Hematopoietic multipotent progenitor cell treated with erythropoietin and hydrocortisone succinate and interleukin-3 and kit ligand, for 4 days (in vitro differentiated cells): ENCODE data around the gene CDYL2.

Experiments
- DNase-seq: peaks from one replicate; pipeline ENCODE4 v3.0.0-alpha.2; 2015

Gene CDYL2

DNA sequence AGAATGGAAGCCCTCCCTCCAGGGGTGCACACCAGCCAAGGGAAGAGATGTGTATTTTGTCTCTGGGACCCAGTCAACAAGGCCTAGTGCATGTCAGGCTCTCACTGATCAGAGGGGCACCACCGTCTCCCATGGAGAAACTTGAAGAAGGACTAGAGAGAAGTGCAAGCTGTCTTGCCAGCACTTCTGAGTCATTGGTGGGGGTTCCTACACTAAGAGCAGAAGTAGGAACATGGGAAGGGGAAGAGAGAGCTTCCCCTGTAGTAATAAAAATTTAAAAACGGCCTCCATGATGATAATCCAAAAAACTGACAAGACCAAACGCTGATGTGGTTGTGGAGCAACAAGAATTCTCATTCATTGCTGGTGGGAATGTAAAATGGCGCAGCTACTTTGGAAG is 217.3 kb downstream of the CDYL2 start:
- no peak for DNase-seq

DNA sequence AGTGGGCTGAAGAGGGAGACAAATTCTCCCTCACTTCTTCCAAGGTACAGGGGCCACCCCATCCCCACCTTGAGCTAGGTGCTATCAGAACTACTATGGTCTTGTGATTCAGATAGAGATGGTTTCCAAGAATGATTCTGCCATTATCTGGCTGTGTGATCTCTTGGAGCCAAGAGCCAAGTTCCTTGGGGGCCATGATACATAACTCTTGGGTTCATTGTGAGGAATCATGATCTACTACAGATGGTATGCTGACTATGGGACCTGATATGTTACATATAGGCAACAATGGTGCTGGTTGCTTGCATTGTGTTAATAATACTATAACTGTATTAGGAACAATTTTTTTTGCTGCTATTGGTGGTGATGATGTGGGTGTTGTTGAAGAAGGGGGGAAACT is 217.9 kb downstream of the CDYL2 start:
- no peak for DNase-seq

DNA sequence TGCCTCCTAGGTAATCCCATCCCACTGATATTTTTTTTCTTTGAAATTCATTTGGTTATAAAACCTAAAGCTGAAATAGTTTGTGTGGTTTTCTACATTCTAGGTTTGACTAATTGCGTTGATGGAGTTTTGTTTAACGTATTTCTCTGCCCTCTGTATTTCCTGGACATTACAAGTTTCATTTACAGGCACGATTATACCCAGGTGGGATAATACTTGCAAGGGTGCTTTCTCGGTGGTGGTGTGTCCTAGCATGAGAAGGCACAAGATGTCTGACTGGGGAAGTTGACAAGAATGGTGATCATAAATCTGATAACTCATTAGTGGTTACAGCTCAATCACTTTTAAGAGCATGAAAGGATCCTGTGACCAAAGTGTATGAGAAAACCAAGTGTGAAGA is 218.6 kb downstream of the CDYL2 start:
- DNase-seq, result no peak

DNA sequence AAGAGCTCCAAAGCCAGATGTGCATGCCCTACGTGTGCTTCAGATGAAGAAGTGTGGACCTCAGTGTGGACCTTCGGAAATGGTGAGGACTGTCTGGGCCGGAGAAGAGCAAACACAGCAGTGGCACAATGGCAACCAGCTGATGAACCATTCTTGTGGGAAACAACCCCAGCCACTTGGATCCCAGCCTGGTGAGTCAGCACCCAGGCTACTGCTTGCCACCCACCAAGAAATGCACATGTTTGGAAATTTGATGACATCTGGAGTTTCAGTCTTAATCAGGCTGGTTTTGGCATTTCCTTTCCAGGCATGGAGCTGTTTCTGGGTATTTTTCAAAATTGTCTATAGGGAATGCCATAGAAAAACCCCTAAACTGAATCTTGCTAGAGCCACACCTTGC is 220.9 kb downstream of the CDYL2 start:
- DNase-seq, result no peak

DNA sequence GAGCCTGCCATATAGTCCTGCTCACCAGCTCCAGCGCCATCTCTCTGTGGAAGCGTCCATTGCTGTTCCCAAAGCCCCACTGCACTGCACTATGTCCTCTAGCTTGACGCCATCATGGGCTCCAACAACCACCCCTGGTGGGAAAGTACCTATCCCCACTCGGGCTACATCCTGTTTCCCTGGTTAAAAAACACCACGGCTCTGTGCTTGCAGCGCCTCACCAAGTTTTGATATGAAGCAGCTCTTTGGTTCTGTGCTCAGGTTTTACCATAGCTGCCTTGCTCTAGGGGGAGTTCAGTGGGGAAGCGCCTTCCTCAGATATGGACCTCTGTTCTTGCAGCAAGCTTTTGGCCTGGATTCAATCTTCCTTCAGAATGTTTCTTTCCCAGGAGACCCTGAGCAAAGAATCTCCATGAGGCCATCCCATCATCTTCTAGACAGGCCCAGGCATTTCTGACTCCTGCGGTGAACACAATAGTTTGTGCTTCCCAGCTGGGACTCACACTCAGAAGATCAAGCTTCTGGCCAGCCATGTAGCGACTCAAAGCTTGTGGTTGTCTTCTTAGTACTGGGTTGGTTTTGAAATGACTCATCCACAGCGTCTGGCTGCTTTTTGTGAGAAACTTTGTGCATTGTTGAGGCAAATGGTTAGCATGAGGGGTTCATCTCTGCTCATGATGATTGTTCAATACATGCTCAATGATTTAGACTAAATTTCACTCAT is 224.1 kb downstream of the CDYL2 start:
- no peak for DNase-seq

DNA sequence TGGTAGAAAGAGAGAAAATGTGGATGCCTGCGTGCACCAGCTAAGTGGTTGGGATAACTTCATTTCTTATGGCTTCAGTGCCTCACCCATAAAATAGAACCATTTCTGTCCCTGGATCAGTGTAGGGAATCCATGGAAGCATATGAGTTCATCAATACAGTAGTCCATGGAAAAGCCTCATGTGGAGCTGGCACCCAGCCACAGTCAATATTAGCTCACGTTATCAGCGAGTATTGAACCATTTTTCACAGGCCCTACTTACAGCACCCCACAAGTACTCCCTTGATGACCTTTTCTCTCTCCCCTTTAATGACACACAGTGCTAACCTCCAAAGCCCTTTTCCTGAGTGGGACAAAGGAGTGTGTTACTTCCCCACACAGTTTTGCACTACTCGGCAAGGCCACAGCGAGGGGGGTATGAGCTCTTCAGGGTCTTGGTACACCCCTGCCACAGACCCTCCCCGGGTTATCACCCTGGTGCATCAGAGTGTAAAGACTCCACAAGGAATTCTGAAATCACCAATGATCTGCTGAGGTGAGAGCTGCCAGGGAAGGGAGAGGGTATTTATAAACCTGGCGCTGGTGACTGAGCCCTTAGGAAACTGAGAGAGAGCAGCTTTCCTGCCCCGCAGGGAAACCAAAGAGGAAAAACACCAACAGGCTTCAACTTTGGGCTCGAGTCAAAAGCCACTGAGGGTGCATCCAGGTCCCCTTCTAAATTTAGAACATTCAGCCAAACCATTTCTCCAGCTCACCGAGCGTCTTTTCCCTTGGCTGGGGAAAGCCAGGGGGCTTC is 226.7 kb downstream of the CDYL2 start:
- DNase-seq, result no peak

DNA sequence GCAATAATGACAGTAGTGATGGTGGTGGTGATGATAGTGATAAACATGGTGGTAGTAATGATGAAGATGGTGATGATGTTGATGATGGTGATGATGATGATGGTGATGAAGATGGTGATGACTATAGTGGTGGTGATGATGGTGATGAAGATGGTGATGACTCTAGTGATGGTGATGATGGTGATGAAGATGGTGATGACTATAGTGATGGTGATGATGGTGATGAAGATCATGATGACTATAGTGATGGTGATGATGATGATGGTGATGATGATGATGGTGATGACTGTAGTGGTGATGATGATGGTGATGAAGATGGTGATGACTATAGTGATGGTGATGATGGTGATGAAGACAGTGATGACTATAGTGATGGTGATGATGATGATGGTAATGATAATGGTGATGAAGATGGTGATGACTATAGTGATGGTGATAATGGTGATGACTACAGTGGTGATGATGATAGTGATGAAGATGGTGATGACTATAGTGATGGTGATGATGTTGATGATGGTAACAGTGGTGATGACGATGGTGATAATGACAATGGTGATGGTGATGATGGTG is 228.0 kb downstream of the CDYL2 start:
- no peak for DNase-seq

DNA sequence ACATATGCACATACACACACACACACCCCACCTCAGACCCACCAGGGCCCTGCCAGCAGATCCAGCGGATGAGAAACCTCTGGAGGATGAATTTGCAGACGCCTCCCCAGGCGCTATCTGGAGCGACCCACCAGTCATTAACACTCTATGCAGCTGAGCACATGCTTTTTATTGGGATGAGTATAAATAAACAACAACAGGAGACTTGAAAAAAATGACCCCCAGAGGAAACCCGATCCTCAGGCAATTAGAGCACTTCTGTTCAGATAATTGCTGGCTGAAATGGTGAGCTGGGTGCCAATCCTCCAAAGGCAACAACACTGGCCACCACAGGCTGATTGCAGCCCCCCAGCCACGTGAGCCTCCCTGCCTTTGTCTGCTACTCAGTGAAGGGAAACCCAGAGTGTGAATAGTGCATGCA is 230.7 kb downstream of the CDYL2 start:
- no peak for DNase-seq

DNA sequence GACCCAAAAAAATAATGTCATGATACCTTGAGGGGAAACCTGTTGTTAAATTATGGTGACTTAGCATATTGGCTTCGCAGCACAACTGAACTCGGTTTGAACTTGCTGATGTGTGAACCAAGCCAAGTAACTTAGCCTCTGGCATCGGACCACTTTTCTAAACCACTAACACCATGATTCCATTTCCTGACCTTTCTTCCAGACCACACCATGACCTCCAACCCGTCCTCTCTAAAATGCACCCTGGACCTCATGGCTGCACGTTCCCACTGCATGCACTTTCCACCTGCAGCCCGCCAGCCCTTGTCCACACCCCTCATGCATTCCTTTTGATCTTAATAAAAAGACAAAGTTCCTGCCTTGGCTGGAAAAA is 234.3 kb downstream of the CDYL2 start:
- peak; percentile 15 for DNase-seq

DNA sequence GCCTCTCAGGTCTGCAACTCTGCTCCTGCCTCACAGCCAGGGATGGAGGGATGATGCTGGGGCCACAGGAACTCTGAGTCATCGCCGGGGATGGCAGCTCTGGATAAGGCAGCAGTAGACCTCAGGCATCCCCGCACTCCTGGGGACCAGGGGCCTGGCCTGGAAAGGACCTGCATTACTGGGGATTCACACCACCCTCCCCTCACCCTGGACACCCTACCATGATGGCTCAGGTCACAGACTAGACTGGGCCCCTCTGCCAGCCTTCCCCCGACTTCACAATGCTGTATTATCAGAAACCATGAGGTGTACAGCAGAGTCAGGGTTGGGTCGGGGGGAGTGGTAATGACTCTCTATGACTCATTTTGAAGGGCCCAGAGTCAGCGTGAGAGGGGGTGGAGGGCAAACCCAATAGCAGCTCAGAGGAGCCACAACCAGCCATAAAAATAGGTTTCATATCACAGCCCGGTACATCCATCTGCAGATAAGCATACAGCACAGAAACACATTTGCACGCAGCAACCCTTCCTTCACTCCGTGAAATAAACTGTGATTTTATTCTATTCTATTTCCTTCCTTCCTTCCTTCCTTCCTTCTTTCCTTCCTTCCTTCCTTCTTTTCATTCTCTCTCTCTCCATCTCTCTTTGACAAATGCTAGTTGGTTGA is 234.8 kb downstream of the CDYL2 start:
- DNase-seq, result peak; percentile 65

DNA sequence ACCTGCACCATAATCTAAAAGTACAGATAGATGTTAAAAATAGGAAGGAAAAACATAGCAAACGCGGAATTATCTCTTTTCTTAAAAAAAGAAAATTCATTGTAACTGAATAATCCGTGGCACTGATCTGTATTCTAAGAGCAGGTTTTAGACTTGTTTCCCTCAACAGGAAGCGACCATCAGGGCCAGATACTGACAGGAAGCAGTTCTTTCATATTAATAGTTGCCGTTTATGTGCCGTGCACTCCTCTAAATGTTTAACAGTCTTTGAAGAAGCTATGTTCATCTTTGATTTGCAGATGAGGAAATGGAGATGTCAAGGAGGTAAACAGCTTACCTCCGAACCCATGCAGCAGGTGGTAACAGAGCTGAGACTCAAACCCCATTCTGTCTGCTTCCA is 240.0 kb downstream of the CDYL2 start:
- peak; percentile 16 for DNase-seq

DNA sequence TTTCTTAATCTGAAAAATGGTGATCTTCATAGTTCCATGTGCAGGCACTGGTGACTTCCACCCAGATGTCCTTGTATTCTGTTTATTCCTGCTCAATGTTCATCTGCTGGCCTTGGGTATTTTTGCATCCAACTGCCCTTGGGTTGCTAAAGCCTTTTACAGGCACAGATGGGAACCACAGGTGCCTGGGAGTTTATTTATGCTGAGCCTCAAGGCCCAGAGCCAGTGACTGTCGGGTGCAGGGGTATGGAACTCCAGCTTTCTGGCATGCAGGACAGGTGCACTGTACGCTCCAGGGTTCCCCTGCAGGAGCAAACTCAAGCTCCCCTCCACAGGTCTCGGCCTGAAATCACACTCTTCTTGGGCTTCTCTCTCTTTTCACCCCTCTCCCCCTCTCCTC is 241.3 kb downstream of the CDYL2 start:
- DNase-seq, result no peak

DNA sequence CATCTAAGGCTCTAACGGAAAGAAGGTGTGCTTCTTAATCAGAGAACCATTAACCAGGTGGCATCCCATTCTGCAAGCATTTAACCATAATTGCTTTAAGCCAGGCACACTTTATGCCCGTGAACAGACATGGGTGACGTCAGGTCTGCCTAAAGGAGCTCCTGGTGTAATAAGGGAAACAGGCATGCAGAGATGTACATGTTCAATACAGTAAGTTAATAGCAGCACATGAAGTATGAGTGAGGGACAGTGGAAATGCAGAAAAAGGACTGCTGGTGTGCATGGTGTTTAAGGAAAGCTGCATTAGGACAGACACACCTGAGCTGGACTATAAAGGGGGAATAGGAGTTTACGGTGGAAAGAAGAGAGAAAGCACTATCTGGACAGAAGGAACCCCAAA is 245.0 kb downstream of the CDYL2 start:
- no peak for DNase-seq

DNA sequence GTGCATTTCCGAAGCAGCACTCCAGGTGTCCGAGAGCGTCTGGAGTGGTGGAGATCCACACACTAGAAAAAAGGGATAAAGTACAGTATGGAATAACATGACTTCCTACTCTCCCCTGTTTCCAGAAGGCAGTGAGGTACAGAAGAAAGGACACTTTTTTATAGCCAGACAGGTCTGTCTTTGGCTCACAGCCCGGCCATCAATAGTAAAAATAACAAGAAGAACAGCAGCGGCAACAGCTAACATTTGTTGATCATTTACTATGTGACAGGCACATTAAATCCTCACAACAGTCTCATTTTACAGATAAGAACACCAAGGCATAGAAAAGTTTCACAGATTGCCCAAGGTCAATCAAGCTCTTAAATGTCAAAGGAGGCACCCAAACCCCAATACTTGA is 247.4 kb downstream of the CDYL2 start:
- DNase-seq, result no peak

DNA sequence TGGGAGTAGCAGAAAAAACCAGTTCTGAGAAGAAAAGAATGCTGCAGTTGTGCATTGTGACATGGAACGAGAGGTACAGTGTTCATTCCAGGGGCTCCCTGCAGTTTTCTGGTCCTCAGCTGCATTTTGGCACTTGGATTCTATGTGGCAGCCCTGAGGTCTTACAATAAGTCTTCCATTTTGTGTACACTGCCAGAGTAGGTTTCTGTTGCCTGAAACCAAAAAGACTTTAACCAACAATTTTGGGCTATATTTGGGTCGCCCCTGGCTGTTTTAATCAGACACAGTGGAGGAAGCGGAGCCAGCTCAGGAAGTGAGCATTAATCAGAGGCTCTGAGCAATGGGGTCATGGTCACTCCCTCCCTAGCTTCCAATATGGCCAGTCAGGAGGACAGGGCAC is 247.9 kb downstream of the CDYL2 start:
- DNase-seq, result no peak

DNA sequence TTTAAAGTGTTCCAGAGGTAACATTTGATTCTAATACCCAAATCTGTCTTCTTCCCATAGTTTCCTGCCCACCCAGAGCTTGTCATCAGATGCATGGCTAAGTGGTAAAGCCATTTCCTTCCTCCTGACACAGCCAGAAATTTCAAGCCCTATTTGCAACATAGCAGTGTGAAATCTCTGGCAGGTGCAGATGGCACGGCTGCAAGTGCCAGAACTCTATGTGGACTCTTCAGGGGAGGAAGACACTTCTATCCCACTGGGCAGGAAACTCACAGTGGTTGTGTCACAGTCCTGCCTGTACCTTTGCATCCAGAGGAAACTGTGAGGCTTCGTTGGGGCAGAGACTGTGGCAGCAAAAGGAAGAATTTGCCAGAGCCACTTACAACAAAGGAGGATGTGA is 250.4 kb downstream of the CDYL2 start:
- peak; percentile 49 for DNase-seq

DNA sequence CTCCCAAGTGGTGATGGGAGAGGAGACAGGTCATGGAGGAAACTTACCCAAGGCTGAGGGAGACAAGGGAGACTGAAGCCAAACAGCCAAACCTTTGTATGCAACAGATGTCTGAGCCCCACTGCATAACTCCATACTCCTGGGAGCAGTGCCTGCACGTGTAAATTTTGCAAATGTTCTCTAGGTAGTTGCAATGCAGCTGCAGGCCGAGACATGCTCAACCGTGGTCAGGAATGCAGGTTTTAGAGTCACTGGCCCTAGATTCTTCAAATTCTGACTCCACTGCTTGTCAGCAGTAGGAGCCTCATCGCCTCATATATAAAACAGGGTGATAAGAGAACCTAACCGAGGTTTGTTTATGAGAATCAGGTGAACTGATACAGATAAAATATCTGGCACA is 252.1 kb downstream of the CDYL2 start:
- DNase-seq, result no peak
